H1 (cell line): ENCODE measurements around the gene KHDRBS2. TPM values are rescaled to one million over a fixed set of nuclear protein-coding genes. Genes with fewer than 3 reads are reported as not detected.

Experiments
- CTCF ChIA-PET: fragments of 300-600 bp; sonication (Branson Sonifier 250); formaldehyde crosslinking; loops from one replicate; lab custom pipeline; 2021; ENCODE audit not compliant: partially characterized antibody; lab: Charles Lee
- POLR2A ChIA-PET: fragments of 300-600 bp; sonication (Branson Sonifier 250); formaldehyde crosslinking; loops from one replicate; lab custom pipeline; 2021; ENCODE audit warnings: inconsistent platforms; ENCODE audit not compliant: partially characterized antibody; lab: Charles Lee
- DNase-seq, 2 experiments: peaks; one replicate each; pipeline versions ENCODE4 v3.0.0 to v3.0.0-alpha.2; 2010 to 2022; ENCODE audit warnings: low spot score in 2 of 2, low read depth in 1 of 2, mixed read lengths in 1 of 2
- FAIRE-seq: peaks from 2 replicates; lab custom pipeline; 2011; peaks lifted over from hg19 to GRCh38; lab: Jason Lieb, UNC
- H2AFZ ChIP-seq: 2 replicates; pipeline ENCODE4 v1.8.1; 2012; ENCODE audit warnings: low read length, inconsistent platforms
- H2AK5ac ChIP-seq: 2 replicates; pipeline ENCODE4 v1.6.1; 2013; ENCODE audit warnings: low read depth, low read length
- H2BK120ac ChIP-seq: replicated peaks from 2 replicates; pipeline ENCODE3; 2013; ENCODE audit warnings: low read depth, low read length, inconsistent platforms
- H2BK12ac ChIP-seq: 2 replicates; pipeline ENCODE4 v1.6.1; 2013; ENCODE audit warnings: low read depth, low read length
- H2BK15ac ChIP-seq: 2 replicates; pipeline ENCODE4 v1.6.1; 2013; ENCODE audit warnings: low read length
- H2BK20ac ChIP-seq: 2 replicates; pipeline ENCODE4 v1.6.1; 2013; ENCODE audit warnings: low read length
- H2BK5ac ChIP-seq: 2 replicates; pipeline ENCODE4 v1.6.1; 2013; ENCODE audit warnings: low read depth, low read length
- H3K14ac ChIP-seq: 2 replicates; pipeline ENCODE4 v1.6.1; 2013; ENCODE audit warnings: inconsistent platforms; ENCODE audit not compliant: insufficient read length
- H3K18ac ChIP-seq: 2 replicates; pipeline ENCODE4 v1.6.1; 2013; ENCODE audit warnings: low read length; ENCODE audit errors: extremely low read depth
- H3K23ac ChIP-seq: 2 replicates; pipeline ENCODE4 v1.6.1; 2013; ENCODE audit warnings: inconsistent platforms; ENCODE audit not compliant: insufficient read length
- H3K23me2 ChIP-seq: 2 replicates; pipeline ENCODE4 v1.6.1; 2013; ENCODE audit warnings: low read depth, low read length
- H3K27ac ChIP-seq: 2 replicates; pipeline ENCODE4 v1.6.1; 2011; ENCODE audit warnings: low read depth, low read length, inconsistent platforms
- H3K27me3 ChIP-seq, 4 experiments: replicated peaks in 1 of 4; 1 replicate in 1 of 4; 2 replicates in 3 of 4; pipeline versions ENCODE4 v1.6.1 to v1.8.1; 2011 to 2013; ENCODE audit warnings: low read length in 3 of 4, mild to moderate bottlenecking in 3 of 4, inconsistent platforms in 2 of 4, mixed read lengths in 2 of 4, moderate library complexity in 1 of 4; ENCODE audit not compliant: control insufficient read depth in 3 of 4, insufficient read depth in 3 of 4; ENCODE audit errors: extremely low read depth in 1 of 4
- H3K36me3 ChIP-seq, 4 experiments: 2 replicates each; pipeline versions ENCODE4 v1.6.1 to v1.8.1; 2011 to 2013; ENCODE audit warnings: mild to moderate bottlenecking in 4 of 4, low read length in 3 of 4, moderate library complexity in 2 of 4, control low read depth in 1 of 4, inconsistent platforms in 1 of 4; ENCODE audit not compliant: insufficient read depth in 4 of 4, control insufficient read depth in 2 of 4
- H3K4ac ChIP-seq: replicated peaks from 2 replicates; pipeline ENCODE3; 2013; ENCODE audit warnings: low read length, low read depth, mixed read lengths, inconsistent platforms; ENCODE audit not compliant: insufficient read length
- H3K4me1 ChIP-seq, 4 experiments: replicated peaks in 1 of 4; 1 replicate in 1 of 4; 2 replicates in 3 of 4; pipeline versions ENCODE4 v1.6.1 to v1.8.1; 2011 to 2013; ENCODE audit warnings: low read length in 3 of 4, inconsistent platforms in 2 of 4, mixed read lengths in 1 of 4; ENCODE audit not compliant: insufficient read depth in 4 of 4, control insufficient read depth in 3 of 4
- H3K4me2 ChIP-seq, 2 experiments: 2 replicates each; pipeline versions ENCODE4 v1.6.1 to v1.8.1; 2011 to 2013; ENCODE audit warnings: low read depth in 2 of 2, low read length in 2 of 2, control low read depth in 1 of 2, inconsistent platforms in 1 of 2, mild to moderate bottlenecking in 1 of 2; ENCODE audit not compliant: insufficient read depth in 1 of 2
- H3K4me3 ChIP-seq, 4 experiments: fragments of 200-600, 300-600 bp in 1 of 4; sonication (generic), shearing (Covaris generic), sonication (Bioruptor Twin) in 1 of 4; 2 replicates each; pipeline versions ENCODE4 v1.5.1 to v1.8.1; 2011 to 2016; ENCODE audit warnings: low read length in 4 of 4, low read depth in 3 of 4, control low read depth in 2 of 4, inconsistent platforms in 2 of 4, mild to moderate bottlenecking in 2 of 4, mixed read lengths in 1 of 4, moderate library complexity in 1 of 4; ENCODE audit not compliant: insufficient read depth in 2 of 4; ENCODE audit errors: extremely low read depth in 1 of 4
- H3K56ac ChIP-seq: replicated peaks from 2 replicates; pipeline ENCODE3; 2013; ENCODE audit warnings: low read depth, mild to moderate bottlenecking, mixed read lengths, low read length, inconsistent platforms; ENCODE audit not compliant: insufficient read length
- H3K79me1 ChIP-seq: 2 replicates; pipeline ENCODE4 v1.6.1; 2013; ENCODE audit warnings: low read depth, low read length, control low read depth
- H3K79me2 ChIP-seq, 2 experiments: 2 replicates each; pipeline versions ENCODE4 v1.6.1 to v1.8.1; 2012 to 2013; ENCODE audit warnings: low read length in 2 of 2, mild to moderate bottlenecking in 2 of 2, inconsistent platforms in 1 of 2; ENCODE audit not compliant: insufficient read depth in 2 of 2, control insufficient read depth in 1 of 2
- H3K9ac ChIP-seq, 4 experiments: replicated peaks in 1 of 4; 1 replicate in 1 of 4; 2 replicates in 3 of 4; pipeline versions ENCODE4 v1.6.1 to v1.8.1; 2011 to 2013; ENCODE audit warnings: low read depth in 3 of 4, low read length in 3 of 4, control low read depth in 2 of 4, mild to moderate bottlenecking in 2 of 4, moderate library complexity in 2 of 4, inconsistent platforms in 1 of 4; ENCODE audit errors: extremely low read depth in 1 of 4
- H3K9me3 ChIP-seq, 2 experiments: 2 replicates each; pipeline versions ENCODE4 v1.6.1 to v1.8.1; 2012 to 2013; ENCODE audit warnings: mild to moderate bottlenecking in 2 of 2, moderate library complexity in 2 of 2, control low read depth in 1 of 2, inconsistent platforms in 1 of 2, low read depth in 1 of 2, low read length in 1 of 2, mixed read lengths in 1 of 2; ENCODE audit not compliant: insufficient read depth in 2 of 2
- H4K20me1 ChIP-seq, 2 experiments: replicated peaks in 1 of 2; 2 replicates each; pipeline versions ENCODE3 to v1.8.1; 2011 to 2013; ENCODE audit warnings: inconsistent platforms in 2 of 2, low read length in 2 of 2, mild to moderate bottlenecking in 1 of 2; ENCODE audit not compliant: insufficient read depth in 2 of 2, control insufficient read depth in 1 of 2
- H4K5ac ChIP-seq: 2 replicates; pipeline ENCODE4 v1.6.1; 2013; ENCODE audit warnings: low read length, low read depth, mixed read lengths, inconsistent platforms; ENCODE audit not compliant: insufficient read length
- H4K8ac ChIP-seq: 2 replicates; pipeline ENCODE4 v1.8.0; 2013; ENCODE audit warnings: mild to moderate bottlenecking, moderate library complexity, low read length, inconsistent platforms; ENCODE audit not compliant: insufficient read depth; ENCODE audit errors: extremely low read depth
- H4K91ac ChIP-seq: replicated peaks from 2 replicates; pipeline ENCODE3; 2013; ENCODE audit warnings: low read length, mixed read lengths, inconsistent platforms; ENCODE audit not compliant: insufficient read length
- CTCF ChIP-seq, 3 experiments: IDR thresholded peaks; 1 replicate in 2 of 3; 2 replicates in 1 of 3; pipeline versions ENCODE4 v1.5.1 to v1.6.1; 2011; ENCODE audit warnings: low read length in 3 of 3, mild to moderate bottlenecking in 3 of 3, inconsistent platforms in 2 of 3, low read depth in 1 of 3, moderate library complexity in 1 of 3; ENCODE audit not compliant: insufficient read depth in 1 of 3; ENCODE audit errors: control extremely low read depth in 1 of 3
- MAX ChIP-seq: IDR thresholded peaks from 2 replicates; pipeline ENCODE4 v1.6.1; 2012; ENCODE audit warnings: inconsistent platforms
- PHF8 ChIP-seq: fragments of 200-600 bp; sonication (generic); conservative IDR thresholded peaks from 2 replicates; pipeline ENCODE4 v1.7.1; 2012; ENCODE audit warnings: low read depth, mild to moderate bottlenecking, inconsistent platforms, low read length, moderate library complexity
- RAD21 ChIP-seq, 2 experiments: IDR thresholded peaks in 1 of 2; conservative IDR thresholded peaks in 1 of 2; 2 replicates each; pipeline ENCODE4 v1.6.1; 2011; ENCODE audit warnings: low read depth in 2 of 2, low read length in 2 of 2, improper control_type of control experiment in 1 of 2, inconsistent platforms in 1 of 2, mild to moderate bottlenecking in 1 of 2, moderate library complexity in 1 of 2
- SIRT6 ChIP-seq: IDR thresholded peaks from one replicate; pipeline ENCODE4 v1.7.1; 2012; ENCODE audit warnings: low read length, inconsistent platforms
- YY1 ChIP-seq: IDR thresholded peaks from 2 replicates; pipeline ENCODE4 v1.6.1; 2011; ENCODE audit warnings: low read depth, mild to moderate bottlenecking, low read length
- WGBS, 2 experiments: shearing (Covaris generic) in 1 of 2; methylation state at CpG; one replicate each; pipeline versions ENCODE4 v1.1.6 to v1.1.7; 2013 to 2015; ENCODE audit warnings: low lambda C conversion rate in 2 of 2, mixed read lengths in 2 of 2, inconsistent platforms in 1 of 2, low coverage in 1 of 2, missing lambda C conversion rate in 1 of 2; ENCODE audit not compliant: insufficient replicate concordance in 2 of 2, insufficient coverage in 1 of 2, insufficient read length in 1 of 2; ENCODE audit errors: extremely low coverage in 1 of 2, missing lambda C conversion rate in 1 of 2; 5-methylcytosine and 5-hydroxymethylcytosine counted together
- polyA plus RNA-seq, 7 experiments: library from polyadenylated mRNA; depleted of rRNA in 3 of 7; stranded (reverse) in 5 of 7; unstranded in 2 of 7; fragments of >200 nt in 5 of 7; fragments of 200-250 nt in 2 of 7; gene quantifications; 1 replicate in 5 of 7; 2 replicates in 1 of 7; 4 replicates in 1 of 7; pipeline versions ENCODE4 v1.2.1 to v1.2.3, GENCODE V29; 2011 to 2013; ENCODE audit warnings: missing spikeins in 2 of 7, mixed read lengths in 2 of 7
- total RNA-seq: library from RNA; stranded (reverse); fragmentation: NEBNext Ultra II Directional; extraction: Animal tissue kit (Norgen Biotek cat#: 25700); gene quantifications from 2 replicates; pipeline ENCODE4 v1.2.1, GENCODE V29; 2021

KHDRBS2 gene
- total and polyA plus RNA-seq, 2 of the 8 experiments (the other 6 are each of a cell fraction or from before 2014, with no cell fraction given) = 5.2 to 7.7 TPM

GRCh38 chr6:61711849-61712248 lies 574.2 kb downstream of the KHDRBS2 start:
- FAIRE-seq = peak; percentile 92
- TF ChIP-seq YY1 (no peak), MAX (0 out of 2 replicates have a peak, but pooled peaks have one; percentile 18), CTCF (IDR thresholded peaks at IDR 0.05; ENCODE audit: control extremely low read depth in 1 of 3, insufficient read depth in 1 of 3, low read depth in 1 of 3, low read length in 3 of 3) (peak in 2 of 3 experiments; percentile 64 to 71; a peak in 3 of 4 replicates), RAD21 (IDR thresholded peaks at IDR 0.05 in 1 of 2, conservative IDR thresholded peaks at IDR 0.05 in 1 of 2; ENCODE audit: low read depth in 2 of 2, low read length in 2 of 2) (peak; percentile 81 to 86), SIRT6 (no peak), PHF8 (no peak)
- TF ChIP-seq, all 59 proteins: peak for 3
- Histone ChIP-seq H3K4me3 (no peak overlapping the region), H4K8ac (no peak overlapping the region), H3K18ac (no peak overlapping the region), H3K79me1 (no peaks in the 10 kb centered on the region), H3K4ac (no peak overlapping the region), H4K5ac (no peak overlapping the region), H4K91ac (no peak overlapping the region), H3K9ac (no peak overlapping the region), H3K79me2 (no peaks in the 10 kb centered on the region), H3K14ac (no peak overlapping the region), H2BK15ac (no peak overlapping the region), H2BK20ac (no peak overlapping the region), H2BK12ac (no peak overlapping the region), H2AFZ (no peak overlapping the region), H2AK5ac (no peak overlapping the region), H3K23ac (no peak overlapping the region), H3K9me3 (no peaks in the 10 kb centered on the region), H3K4me1 (no peaks in the 10 kb centered on the region), H3K56ac (no peak overlapping the region), H3K27me3 (no peaks in the 10 kb centered on the region), H2BK5ac (no peak overlapping the region), H3K36me3 (no peaks in the 10 kb centered on the region), H3K4me2 (no peak overlapping the region), H3K23me2 (no peaks in the 10 kb centered on the region), H3K27ac (no peak overlapping the region), H4K20me1 (no peaks in the 10 kb centered on the region), H2BK120ac (no peak overlapping the region)
- POLR2A ChIA-PET = interaction anchor here (0.6 kb wide), 1 partner anchor 14 kb away, joined by 3 read pairs; no protein-coding TSS in a partner anchor
- peak; percentile 33 to 46 for DNase-seq
- CTCF ChIA-PET = interaction anchor here (0.5 to 2.2 kb wide), 12 partner anchors 9 to 726 kb away, joined by 3 to 8 read pairs (median 3); no protein-coding TSS in a partner anchor
- 73% methylated on average over 3 of the region's 3 CpGs; no CpG with 5 or more reads in 1 of the 2 experiments for WGBS, 2 experiments
